ENCODE data around the gene OVOL3. TPM values are rescaled to one million over a fixed set of nuclear protein-coding genes. Genes with fewer than 3 reads are reported as not detected.
A peak's percentile ranks its signal among the peaks of the same experiment; 100 is the strongest.

Gene OVOL3
- total and polyA plus RNA-seq, 4 donors, result not detected

DNA sequence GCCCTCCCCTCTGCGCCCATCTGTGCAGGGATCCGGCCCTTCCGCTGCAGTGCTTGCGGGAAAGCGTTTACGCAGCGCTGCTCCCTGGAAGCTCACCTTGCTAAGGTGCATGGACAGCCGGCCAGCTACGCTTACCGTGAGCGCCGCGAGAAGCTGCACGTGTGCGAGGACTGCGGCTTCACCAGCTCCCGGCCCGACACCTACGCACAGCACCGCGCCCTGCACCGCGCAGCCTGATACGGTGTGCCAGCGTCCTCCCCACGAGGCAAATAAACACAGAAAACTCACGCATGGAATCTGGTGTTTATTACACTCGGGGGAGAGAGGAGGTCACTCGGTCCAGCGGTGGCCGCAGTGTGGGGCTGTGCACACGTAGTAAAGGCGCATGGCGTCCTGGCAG lies 2.5 kb downstream of the OVOL3 start:
- H3K9me3 ChIP-seq (ENCODE audit: control insufficient read depth in 4 of 4, low read length in 3 of 4), result no peaks in the 10 kb centered on the region
- H3K27ac ChIP-seq (ENCODE audit: low read depth in 1 of 2, low read length in 2 of 2), result no peak overlapping the region
- no peaks in the 10 kb centered on the region for H3K27me3 ChIP-seq (ENCODE audit: control insufficient read depth in 4 of 4, insufficient read depth in 4 of 4, low read length in 3 of 4)
- DNase-seq (ENCODE audit: low spot score), result no peak
- H3K4me3 ChIP-seq (ENCODE audit: low read depth in 1 of 3, low read length in 3 of 3), result no peak overlapping the region
- 96% methylated on average over 34 of the region's 34 CpGs for WGBS
- no peak overlapping the region for H3K9ac ChIP-seq (ENCODE audit: low read depth in 1 of 2, low read length in 2 of 2)
- TF ChIP-seq FOXA2 (IDR thresholded peaks at IDR 0.05) (no peak), FOXA1 (IDR thresholded peaks at IDR 0.05) (no peak), JUND (IDR thresholded peaks at IDR 0.05) (no peak), EGR1 (IDR thresholded peaks at IDR 0.05; ENCODE audit: low read depth in 2 of 2) (no peak), GABPA (IDR thresholded peaks at IDR 0.05 in 1 of 2, conservative IDR thresholded peaks at IDR 0.05 in 1 of 2) (no peak), HNF4A (conservative IDR thresholded peaks at IDR 0.05) (no peak), HNF4G (IDR thresholded peaks at IDR 0.05) (no peak)
- H3K36me3 ChIP-seq (ENCODE audit: control insufficient read depth in 4 of 4, insufficient read depth in 3 of 4, low read depth in 1 of 4, low read length in 3 of 4), result peaks cover 0 to 17% (median 6%) of the 10 kb centered on the region in 4 donors
- peaks cover 5 to 21% (median 17%) of the 10 kb centered on the region in 4 donors for H3K4me1 ChIP-seq (ENCODE audit: control insufficient read depth in 4 of 4, insufficient read depth in 4 of 4, low read length in 3 of 4)

DNA sequence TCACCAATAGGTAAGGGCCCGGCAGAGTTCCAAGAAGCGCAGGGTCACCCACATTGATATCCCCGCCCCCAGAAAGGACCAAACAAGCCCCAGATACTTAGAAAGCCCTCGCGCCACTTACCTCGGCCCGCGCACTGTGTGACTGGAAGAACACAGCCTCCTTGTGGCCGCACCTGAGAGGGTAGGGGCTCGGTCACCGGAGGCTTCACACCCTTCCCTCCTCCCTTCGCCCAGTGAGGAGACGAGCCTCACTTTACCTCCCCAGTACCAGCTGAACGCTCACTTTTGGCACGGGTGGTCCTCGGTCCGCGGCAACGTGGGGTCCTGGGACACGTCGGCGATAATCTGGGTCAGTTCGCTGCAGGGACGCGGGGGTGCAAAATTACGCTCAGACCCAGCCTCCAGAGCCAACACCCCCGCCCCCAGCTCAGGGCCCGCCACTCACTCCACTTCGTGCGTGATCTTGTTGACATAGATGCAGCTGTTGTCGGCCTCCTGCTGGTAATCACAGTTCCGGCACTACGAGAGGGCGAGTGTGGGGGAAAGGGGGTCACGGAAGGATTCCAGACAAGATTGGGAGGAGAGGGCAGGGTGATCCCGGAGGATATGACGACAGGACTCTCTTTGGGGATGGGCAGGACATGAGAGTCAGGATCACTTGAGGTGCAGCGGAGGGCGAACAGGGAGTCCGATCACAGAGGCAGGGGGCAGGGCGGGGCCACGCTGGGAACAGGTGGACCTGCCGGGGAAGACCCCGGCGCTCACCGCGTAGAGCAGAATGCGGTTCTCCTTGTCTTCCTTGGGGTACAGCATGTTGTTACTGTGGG lies 3.2 kb downstream of the OVOL3 start:
- no peaks in the 10 kb centered on the region for H3K27me3 ChIP-seq (ENCODE audit: control insufficient read depth in 4 of 4, insufficient read depth in 4 of 4, low read length in 3 of 4)
- DNase-seq (ENCODE audit: low spot score), result peak; percentile 41
- H3K9me3 ChIP-seq (ENCODE audit: control insufficient read depth in 4 of 4, low read length in 3 of 4), result no peaks in the 10 kb centered on the region
- H3K27ac ChIP-seq (ENCODE audit: low read depth in 1 of 2, low read length in 2 of 2), result peak overlapping the region; percentile 81 to 87
- peak overlapping the region; percentile 78 to 99 (median 97) for H3K4me3 ChIP-seq (ENCODE audit: low read depth in 1 of 3, low read length in 3 of 3)
- H3K36me3 ChIP-seq (ENCODE audit: control insufficient read depth in 4 of 4, insufficient read depth in 3 of 4, low read depth in 1 of 4, low read length in 3 of 4), result peaks cover 0 to 17% (median 6%) of the 10 kb centered on the region in 4 donors
- H3K4me1 ChIP-seq (ENCODE audit: control insufficient read depth in 4 of 4, insufficient read depth in 4 of 4, low read length in 3 of 4), result peaks cover 5 to 21% (median 17%) of the 10 kb centered on the region in 4 donors
- WGBS, result 17% methylated on average over 48 of the region's 48 CpGs
- TF ChIP-seq JUND (IDR thresholded peaks at IDR 0.05) (no peak), RXRA (IDR thresholded peaks at IDR 0.05) (peak in 1 of 2 donors; percentile 16), TAF1 (conservative IDR thresholded peaks at IDR 0.05) (no peak), NR2F2 (IDR thresholded peaks at IDR 0.05) (peak; percentile 9)
- peak overlapping the region; percentile 93 to 94 for H3K9ac ChIP-seq (ENCODE audit: low read depth in 1 of 2, low read length in 2 of 2)

DNA sequence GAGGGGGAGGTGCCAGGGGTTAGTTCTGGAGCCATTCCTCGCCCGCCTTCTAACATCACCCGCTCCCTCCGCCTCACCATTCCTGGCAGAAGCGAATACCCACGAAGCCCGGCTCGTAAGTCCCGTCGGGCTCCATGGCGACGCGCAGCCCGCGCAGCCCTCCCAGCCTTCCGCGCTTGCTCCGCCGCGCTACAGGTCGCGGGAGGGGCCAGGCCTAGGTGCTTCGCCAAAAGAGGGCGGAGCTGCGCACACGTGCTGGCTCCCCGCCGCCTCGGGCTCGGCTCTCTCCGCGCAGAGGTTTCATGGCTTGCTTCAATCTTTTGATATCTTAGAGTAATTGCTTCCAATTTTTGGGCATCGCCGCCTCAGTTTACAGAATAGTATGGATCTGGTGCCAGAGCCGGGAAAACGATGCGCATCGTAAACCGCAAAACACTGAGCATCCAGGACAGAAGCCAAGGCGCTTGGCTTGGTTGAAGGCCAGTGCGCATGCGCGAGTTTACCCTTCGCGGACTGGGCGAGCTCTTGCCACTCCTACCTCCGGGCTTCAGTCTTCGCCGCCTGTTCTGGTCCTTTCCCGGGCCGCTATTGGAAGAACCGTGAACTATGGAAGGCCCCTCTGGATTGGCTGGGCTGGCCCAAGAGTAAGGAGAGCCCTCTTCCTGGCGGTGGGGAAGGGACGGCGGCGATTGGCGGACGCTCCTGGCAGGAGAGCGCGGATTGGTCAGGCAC lies 3.9 kb downstream of the OVOL3 start, which contains the start of gene POLR2I:
POLR2I (minus strand) TSS at position 155 of the 732 bp plus-strand sequence; CDS start at position 136, 19 bp downstream.
- peak within 1 kb of the TSS; percentile 93 to 94 for H3K9ac ChIP-seq (ENCODE audit: low read depth in 1 of 2, low read length in 2 of 2)
- under 1% methylated on average over 60 of the region's 60 CpGs for WGBS
- H3K9me3 ChIP-seq (ENCODE audit: control insufficient read depth in 4 of 4, low read length in 3 of 4), result no peaks in the 10 kb centered on the region
- H3K27ac ChIP-seq (ENCODE audit: low read depth in 1 of 2, low read length in 2 of 2), result peak within 1 kb of the TSS; percentile 81 to 87
- H3K27me3 ChIP-seq (ENCODE audit: control insufficient read depth in 4 of 4, insufficient read depth in 4 of 4, low read length in 3 of 4), result no peaks in the 10 kb centered on the region
- peak; percentile 95 for DNase-seq (ENCODE audit: low spot score)
- H3K36me3 ChIP-seq (ENCODE audit: control insufficient read depth in 4 of 4, insufficient read depth in 3 of 4, low read depth in 1 of 4, low read length in 3 of 4), result peaks cover 0 to 17% (median 8%) of the 10 kb centered on the region in 4 donors
- H3K4me3 ChIP-seq (ENCODE audit: low read depth in 1 of 3, low read length in 3 of 3), result peak within 1 kb of the TSS; percentile 78 to 99 (median 97)
- H3K4me1 ChIP-seq (ENCODE audit: control insufficient read depth in 4 of 4, insufficient read depth in 4 of 4, low read length in 3 of 4), result peaks cover 5 to 21% (median 17%) of the 10 kb centered on the region in 4 donors
- TF ChIP-seq GABPA (IDR thresholded peaks at IDR 0.05 in 1 of 2, conservative IDR thresholded peaks at IDR 0.05 in 1 of 2) (peak in 1 of 2 donors; percentile 73), FOXA2 (IDR thresholded peaks at IDR 0.05) (no peak), EGR1 (IDR thresholded peaks at IDR 0.05; ENCODE audit: low read depth in 2 of 2) (no peak), JUND (IDR thresholded peaks at IDR 0.05) (peak in 1 of 2 donors; percentile 23), NR2F2 (IDR thresholded peaks at IDR 0.05) (peak; percentile 15), YY1 (IDR thresholded peaks at IDR 0.05) (peak; percentile 95), SP1 (IDR thresholded peaks at IDR 0.05) (peak; percentile 99), HNF4G (IDR thresholded peaks at IDR 0.05) (no peak), HNF4A (conservative IDR thresholded peaks at IDR 0.05) (peak; percentile 3 to 10), RAD21 (IDR thresholded peaks at IDR 0.05) (peak in 1 of 2 donors; percentile 20), RXRA (IDR thresholded peaks at IDR 0.05) (peak; percentile 5 to 22)
- TF ChIP-seq, protein P1, sequence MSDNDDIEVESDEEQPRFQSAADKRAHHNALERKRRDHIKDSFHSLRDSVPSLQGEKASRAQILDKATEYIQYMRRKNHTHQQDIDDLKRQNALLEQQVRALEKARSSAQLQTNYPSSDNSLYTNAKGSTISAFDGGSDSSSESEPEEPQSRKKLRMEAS (IDR thresholded peaks at IDR 0.05), result no peak
- TF ChIP-seq, protein P2, sequence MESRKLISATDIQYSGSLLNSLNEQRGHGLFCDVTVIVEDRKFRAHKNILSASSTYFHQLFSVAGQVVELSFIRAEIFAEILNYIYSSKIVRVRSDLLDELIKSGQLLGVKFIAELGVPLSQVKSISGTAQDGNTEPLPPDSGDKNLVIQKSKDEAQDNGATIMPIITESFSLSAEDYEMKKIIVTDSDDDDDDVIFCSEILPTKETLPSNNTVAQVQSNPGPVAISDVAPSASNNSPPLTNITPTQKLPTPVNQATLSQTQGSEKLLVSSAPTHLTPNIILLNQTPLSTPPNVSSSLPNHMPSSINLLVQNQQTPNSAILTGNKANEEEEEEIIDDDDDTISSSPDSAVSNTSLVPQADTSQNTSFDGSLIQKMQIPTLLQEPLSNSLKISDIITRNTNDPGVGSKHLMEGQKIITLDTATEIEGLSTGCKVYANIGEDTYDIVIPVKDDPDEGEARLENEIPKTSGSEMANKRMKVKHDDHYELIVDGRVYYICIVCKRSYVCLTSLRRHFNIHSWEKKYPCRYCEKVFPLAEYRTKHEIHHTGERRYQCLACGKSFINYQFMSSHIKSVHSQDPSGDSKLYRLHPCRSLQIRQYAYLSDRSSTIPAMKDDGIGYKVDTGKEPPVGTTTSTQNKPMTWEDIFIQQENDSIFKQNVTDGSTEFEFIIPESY (IDR thresholded peaks at IDR 0.05), result no peak
- TF ChIP-seq, protein P3, sequence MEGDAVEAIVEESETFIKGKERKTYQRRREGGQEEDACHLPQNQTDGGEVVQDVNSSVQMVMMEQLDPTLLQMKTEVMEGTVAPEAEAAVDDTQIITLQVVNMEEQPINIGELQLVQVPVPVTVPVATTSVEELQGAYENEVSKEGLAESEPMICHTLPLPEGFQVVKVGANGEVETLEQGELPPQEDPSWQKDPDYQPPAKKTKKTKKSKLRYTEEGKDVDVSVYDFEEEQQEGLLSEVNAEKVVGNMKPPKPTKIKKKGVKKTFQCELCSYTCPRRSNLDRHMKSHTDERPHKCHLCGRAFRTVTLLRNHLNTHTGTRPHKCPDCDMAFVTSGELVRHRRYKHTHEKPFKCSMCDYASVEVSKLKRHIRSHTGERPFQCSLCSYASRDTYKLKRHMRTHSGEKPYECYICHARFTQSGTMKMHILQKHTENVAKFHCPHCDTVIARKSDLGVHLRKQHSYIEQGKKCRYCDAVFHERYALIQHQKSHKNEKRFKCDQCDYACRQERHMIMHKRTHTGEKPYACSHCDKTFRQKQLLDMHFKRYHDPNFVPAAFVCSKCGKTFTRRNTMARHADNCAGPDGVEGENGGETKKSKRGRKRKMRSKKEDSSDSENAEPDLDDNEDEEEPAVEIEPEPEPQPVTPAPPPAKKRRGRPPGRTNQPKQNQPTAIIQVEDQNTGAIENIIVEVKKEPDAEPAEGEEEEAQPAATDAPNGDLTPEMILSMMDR (IDR thresholded peaks at IDR 0.05; ENCODE audit: low read depth, low read length, missing input control), result no peak
- TF ChIP-seq, protein P4, sequence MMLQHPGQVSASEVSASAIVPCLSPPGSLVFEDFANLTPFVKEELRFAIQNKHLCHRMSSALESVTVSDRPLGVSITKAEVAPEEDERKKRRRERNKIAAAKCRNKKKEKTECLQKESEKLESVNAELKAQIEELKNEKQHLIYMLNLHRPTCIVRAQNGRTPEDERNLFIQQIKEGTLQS (IDR thresholded peaks at IDR 0.05), result no peak
